ENCODE measurements around the gene TEX2.

DNA sequence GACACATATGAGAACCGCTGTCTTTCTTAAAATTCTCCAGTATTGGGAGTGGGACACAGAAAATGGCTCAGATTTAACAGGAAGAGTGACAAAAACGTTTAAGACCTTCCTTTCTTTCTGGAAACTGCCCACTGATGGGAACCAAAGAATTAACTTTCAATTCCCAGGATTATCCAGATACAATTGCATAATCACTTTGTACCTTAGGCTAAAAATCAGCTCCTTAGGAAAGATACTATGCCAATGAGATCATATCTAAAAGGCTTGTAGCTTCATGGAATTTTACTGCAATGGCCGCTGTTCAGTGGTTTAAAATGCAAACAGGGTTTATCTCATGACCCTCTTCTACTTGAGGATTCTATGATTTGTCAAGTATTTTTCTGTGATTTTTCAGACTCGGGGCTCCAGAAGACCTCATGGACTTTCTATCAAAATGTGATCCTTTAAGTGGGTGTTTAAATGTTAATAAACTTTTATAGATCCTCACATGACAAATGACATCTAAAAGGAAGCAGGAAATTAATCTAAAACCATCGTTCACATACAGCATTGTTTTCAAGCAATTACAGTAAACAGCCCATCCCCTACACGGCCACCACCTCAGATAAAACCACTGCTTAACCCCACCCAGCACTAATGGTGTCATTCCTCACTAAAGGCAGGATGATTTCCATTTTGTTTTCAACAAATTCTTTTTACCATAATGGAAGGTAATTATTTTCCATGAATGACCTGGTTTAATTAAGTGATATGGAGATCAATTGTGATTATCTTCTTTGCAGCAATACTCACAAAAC is 101.5 kb downstream of the TEX2 start:
- TF ChIP-seq EZH2 (IDR thresholded peaks at IDR 0.05; ENCODE audit: low read depth, unreplicated experiment), result no peak
- TF ChIP-seq, protein P1, sequence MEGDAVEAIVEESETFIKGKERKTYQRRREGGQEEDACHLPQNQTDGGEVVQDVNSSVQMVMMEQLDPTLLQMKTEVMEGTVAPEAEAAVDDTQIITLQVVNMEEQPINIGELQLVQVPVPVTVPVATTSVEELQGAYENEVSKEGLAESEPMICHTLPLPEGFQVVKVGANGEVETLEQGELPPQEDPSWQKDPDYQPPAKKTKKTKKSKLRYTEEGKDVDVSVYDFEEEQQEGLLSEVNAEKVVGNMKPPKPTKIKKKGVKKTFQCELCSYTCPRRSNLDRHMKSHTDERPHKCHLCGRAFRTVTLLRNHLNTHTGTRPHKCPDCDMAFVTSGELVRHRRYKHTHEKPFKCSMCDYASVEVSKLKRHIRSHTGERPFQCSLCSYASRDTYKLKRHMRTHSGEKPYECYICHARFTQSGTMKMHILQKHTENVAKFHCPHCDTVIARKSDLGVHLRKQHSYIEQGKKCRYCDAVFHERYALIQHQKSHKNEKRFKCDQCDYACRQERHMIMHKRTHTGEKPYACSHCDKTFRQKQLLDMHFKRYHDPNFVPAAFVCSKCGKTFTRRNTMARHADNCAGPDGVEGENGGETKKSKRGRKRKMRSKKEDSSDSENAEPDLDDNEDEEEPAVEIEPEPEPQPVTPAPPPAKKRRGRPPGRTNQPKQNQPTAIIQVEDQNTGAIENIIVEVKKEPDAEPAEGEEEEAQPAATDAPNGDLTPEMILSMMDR (conservative IDR thresholded peaks at IDR 0.05; ENCODE audit: low read depth in 2 of 2), result no peak
- TF ChIP-seq, protein P2, sequence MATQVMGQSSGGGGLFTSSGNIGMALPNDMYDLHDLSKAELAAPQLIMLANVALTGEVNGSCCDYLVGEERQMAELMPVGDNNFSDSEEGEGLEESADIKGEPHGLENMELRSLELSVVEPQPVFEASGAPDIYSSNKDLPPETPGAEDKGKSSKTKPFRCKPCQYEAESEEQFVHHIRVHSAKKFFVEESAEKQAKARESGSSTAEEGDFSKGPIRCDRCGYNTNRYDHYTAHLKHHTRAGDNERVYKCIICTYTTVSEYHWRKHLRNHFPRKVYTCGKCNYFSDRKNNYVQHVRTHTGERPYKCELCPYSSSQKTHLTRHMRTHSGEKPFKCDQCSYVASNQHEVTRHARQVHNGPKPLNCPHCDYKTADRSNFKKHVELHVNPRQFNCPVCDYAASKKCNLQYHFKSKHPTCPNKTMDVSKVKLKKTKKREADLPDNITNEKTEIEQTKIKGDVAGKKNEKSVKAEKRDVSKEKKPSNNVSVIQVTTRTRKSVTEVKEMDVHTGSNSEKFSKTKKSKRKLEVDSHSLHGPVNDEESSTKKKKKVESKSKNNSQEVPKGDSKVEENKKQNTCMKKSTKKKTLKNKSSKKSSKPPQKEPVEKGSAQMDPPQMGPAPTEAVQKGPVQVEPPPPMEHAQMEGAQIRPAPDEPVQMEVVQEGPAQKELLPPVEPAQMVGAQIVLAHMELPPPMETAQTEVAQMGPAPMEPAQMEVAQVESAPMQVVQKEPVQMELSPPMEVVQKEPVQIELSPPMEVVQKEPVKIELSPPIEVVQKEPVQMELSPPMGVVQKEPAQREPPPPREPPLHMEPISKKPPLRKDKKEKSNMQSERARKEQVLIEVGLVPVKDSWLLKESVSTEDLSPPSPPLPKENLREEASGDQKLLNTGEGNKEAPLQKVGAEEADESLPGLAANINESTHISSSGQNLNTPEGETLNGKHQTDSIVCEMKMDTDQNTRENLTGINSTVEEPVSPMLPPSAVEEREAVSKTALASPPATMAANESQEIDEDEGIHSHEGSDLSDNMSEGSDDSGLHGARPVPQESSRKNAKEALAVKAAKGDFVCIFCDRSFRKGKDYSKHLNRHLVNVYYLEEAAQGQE (IDR thresholded peaks at IDR 0.05; ENCODE audit: unreplicated experiment), result no peak
- no peak for TF ChIP-seq POLR2AphosphoS5 (IDR thresholded peaks at IDR 0.05; ENCODE audit: low read depth)
- TF ChIP-seq, protein P3, sequence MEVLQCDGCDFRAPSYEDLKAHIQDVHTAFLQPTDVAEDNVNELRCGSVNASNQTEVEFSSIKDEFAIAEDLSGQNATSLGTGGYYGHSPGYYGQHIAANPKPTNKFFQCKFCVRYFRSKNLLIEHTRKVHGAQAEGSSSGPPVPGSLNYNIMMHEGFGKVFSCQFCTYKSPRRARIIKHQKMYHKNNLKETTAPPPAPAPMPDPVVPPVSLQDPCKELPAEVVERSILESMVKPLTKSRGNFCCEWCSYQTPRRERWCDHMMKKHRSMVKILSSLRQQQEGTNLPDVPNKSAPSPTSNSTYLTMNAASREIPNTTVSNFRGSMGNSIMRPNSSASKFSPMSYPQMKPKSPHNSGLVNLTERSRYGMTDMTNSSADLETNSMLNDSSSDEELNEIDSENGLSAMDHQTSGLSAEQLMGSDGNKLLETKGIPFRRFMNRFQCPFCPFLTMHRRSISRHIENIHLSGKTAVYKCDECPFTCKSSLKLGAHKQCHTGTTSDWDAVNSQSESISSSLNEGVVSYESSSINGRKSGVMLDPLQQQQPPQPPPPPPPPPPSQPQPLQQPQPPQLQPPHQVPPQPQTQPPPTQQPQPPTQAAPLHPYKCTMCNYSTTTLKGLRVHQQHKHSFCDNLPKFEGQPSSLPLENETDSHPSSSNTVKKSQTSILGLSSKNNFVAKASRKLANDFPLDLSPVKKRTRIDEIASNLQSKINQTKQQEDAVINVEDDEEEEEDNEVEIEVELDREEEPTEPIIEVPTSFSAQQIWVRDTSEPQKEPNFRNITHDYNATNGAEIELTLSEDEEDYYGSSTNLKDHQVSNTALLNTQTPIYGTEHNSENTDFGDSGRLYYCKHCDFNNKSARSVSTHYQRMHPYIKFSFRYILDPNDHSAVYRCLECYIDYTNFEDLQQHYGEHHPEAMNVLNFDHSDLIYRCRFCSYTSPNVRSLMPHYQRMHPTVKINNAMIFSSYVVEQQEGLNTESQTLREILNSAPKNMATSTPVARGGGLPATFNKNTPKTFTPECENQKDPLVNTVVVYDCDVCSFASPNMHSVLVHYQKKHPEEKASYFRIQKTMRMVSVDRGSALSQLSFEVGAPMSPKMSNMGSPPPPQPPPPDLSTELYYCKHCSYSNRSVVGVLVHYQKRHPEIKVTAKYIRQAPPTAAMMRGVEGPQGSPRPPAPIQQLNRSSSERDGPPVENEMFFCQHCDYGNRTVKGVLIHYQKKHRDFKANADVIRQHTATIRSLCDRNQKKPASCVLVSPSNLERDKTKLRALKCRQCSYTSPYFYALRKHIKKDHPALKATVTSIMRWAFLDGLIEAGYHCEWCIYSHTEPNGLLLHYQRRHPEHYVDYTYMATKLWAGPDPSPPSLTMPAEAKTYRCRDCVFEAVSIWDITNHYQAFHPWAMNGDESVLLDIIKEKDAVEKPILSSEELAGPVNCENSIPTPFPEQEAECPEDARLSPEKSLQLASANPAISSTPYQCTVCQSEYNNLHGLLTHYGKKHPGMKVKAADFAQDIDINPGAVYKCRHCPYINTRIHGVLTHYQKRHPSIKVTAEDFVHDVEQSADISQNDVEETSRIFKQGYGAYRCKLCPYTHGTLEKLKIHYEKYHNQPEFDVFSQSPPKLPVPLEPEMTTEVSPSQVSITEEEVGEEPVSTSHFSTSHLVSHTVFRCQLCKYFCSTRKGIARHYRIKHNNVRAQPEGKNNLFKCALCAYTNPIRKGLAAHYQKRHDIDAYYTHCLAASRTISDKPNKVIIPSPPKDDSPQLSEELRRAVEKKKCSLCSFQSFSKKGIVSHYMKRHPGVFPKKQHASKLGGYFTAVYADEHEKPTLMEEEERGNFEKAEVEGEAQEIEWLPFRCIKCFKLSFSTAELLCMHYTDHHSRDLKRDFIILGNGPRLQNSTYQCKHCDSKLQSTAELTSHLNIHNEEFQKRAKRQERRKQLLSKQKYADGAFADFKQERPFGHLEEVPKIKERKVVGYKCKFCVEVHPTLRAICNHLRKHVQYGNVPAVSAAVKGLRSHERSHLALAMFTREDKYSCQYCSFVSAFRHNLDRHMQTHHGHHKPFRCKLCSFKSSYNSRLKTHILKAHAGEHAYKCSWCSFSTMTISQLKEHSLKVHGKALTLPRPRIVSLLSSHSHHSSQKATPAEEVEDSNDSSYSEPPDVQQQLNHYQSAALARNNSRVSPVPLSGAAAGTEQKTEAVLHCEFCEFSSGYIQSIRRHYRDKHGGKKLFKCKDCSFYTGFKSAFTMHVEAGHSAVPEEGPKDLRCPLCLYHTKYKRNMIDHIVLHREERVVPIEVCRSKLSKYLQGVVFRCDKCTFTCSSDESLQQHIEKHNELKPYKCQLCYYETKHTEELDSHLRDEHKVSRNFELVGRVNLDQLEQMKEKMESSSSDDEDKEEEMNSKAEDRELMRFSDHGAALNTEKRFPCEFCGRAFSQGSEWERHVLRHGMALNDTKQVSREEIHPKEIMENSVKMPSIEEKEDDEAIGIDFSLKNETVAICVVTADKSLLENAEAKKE (CRISPR knock-in tag; IDR thresholded peaks at IDR 0.05), result no peak
- no peak for TF ChIP-seq EZH2phosphoT487 (IDR thresholded peaks at IDR 0.05; ENCODE audit: unreplicated experiment)
- no peak for TF ChIP-seq NANOG (IDR thresholded peaks at IDR 0.05; ENCODE audit: borderline replicate concordance)
- TF ChIP-seq CREB1 (CRISPR knock-in tag; IDR thresholded peaks at IDR 0.05; ENCODE audit: low read depth), result no peak
- TF ChIP-seq ZNF331 (CRISPR knock-in tag; IDR thresholded peaks at IDR 0.05; ENCODE audit: low read depth), result no peak
